Thymus (tissue), 2 donors: ENCODE data around the gene ZNF420. TPM values are rescaled to one million over a fixed set of nuclear protein-coding genes. Genes with fewer than 3 reads are reported as not detected.

Source experiments
- polyA plus RNA-seq: library from polyadenylated mRNA; stranded (reverse); fragments of 200-250 nt; gene quantifications from one replicate; pipeline ENCODE4 v1.2.3, GENCODE V29; 2013
- total RNA-seq: library from RNA; stranded (reverse); fragments of 120-200 nt; gene quantifications from one replicate; pipeline ENCODE4 v1.2.4, GENCODE V29; 2013
- donor health status: healthy.

ZNF420 gene
- total and polyA plus RNA-seq, 2 donors = 8.2 to 13.7 TPM

Other genes with a start within 250 kb of the ZNF420 start
- gene ZNF790, start 240.0 kb upstream of the ZNF420 start, total RNA-seq = 5.7 TPM
- 4.8 TPM for gene ZNF790, start 240.0 kb upstream of the ZNF420 start, polyA plus RNA-seq
- 6.9 TPM for gene ZNF345, start 227.6 kb upstream of the ZNF420 start, total RNA-seq
- gene ZNF345, start 227.6 kb upstream of the ZNF420 start, polyA plus RNA-seq = 6.2 TPM
- gene ZNF829, start 162.1 kb upstream of the ZNF420 start, total RNA-seq = 4.0 TPM
- gene ZNF829, start 162.1 kb upstream of the ZNF420 start, polyA plus RNA-seq = 2.2 TPM
- 7.4 TPM for gene ZNF568, start 162.1 kb upstream of the ZNF420 start, total RNA-seq
- 6.4 TPM for gene ZNF568, start 162.1 kb upstream of the ZNF420 start, polyA plus RNA-seq
- gene ZNF585A, start 94.3 kb downstream of the ZNF420 start, total RNA-seq = 19.1 TPM
- 30.7 TPM for gene ZNF585A, start 94.3 kb downstream of the ZNF420 start, polyA plus RNA-seq
- 12.0 TPM for gene ZNF585B, start 132.1 kb downstream of the ZNF420 start, total RNA-seq
- gene ZNF585B, start 132.1 kb downstream of the ZNF420 start, polyA plus RNA-seq = 11.3 TPM
- gene ZNF383, start 139.8 kb downstream of the ZNF420 start, total RNA-seq = 7.1 TPM
- gene ZNF383, start 139.8 kb downstream of the ZNF420 start, polyA plus RNA-seq = 11.7 TPM